Femur (tissue), 1 donor: Measurements from ENCODE around the gene CELA3B.
"Not testable (repeated sequence)": the region's sequence is repeated elsewhere in the genome, so short reads cannot be mapped to it uniquely, and the experiment has no call there.

Source experiments
- DNase-seq: peaks from one replicate; pipeline ENCODE4 v3.0.0-alpha.2; 2017

CELA3B gene

GRCh38 chr1:21944733-21945073, 32.1 kb upstream of the CELA3B start:
- DNase-seq, result no peak

DNA sequence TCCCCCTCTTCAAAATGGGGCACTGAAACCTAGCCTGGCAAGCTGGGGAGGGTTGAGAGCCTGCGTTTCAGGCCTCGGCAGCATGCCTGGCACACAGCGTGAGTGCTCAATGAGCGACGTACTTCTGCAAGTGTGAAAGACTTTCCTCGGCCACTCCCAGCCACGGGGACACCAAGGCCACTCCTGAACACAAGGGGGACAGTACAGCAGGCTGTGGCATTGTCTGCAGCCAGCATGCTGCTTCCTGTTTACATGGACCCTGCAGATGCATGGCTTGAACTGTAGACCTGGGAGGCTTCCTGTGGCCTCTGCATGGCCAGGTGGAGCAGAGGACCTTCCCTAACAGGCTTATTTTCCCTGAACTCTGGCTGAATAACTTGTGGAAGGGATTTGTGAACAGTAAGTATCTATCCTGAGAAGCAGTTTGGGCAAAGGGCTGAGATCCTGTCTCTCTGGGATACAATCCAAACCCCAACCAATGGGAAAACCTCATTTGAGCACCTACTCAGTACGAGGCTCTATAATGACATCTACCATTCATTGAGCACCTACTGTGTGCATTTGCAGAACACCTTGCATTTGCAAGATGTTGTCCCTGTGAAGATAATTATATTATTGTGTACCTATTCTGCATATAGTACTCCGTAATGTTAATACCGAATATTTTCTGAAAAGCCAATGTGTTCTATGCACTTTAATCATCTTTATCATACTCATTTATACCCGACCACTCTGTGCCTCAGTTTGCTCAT, 29.8 kb upstream of the CELA3B start:
- DNase-seq, result no peak

GRCh38 chr1:21950734-21951133, 26.1 kb upstream of the CELA3B start:
- DNase-seq, result no peak

GRCh38 chr1:21951226-21951870, 25.5 kb upstream of the CELA3B start:
- no peak for DNase-seq

GRCh38 chr1:21952786-21953520, 23.9 kb upstream of the CELA3B start:
- no peak for DNase-seq

DNA sequence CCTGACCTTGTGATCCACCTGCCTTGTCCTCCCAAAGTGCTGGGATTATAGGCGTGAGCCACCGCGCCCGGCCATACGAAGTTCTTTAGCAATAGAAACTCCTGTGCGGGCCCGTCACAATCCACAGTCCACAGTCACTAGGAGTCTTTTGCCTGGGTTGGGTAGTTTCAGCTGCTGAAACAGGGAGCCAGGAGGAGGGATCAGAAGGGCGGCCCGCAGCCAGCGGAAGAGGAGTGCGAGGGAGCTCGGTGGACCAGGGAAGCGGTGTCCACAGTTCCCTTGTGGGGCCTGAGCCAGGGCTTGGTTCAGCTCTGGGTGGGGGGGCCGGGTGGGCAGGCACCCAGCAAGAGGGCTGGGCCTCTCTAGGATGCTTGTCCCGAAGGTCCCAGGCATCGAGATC, 21.8 kb upstream of the CELA3B start:
- DNase-seq, result peak; percentile 58

- DNase-seq, result no peak
Observed at GRCh38 chr1:21955501-21956281, 21.1 kb upstream of the CELA3B start.

GRCh38 chr1:21956720-21957552, 19.9 kb upstream of the CELA3B start:
- DNase-seq, result no peak

DNA sequence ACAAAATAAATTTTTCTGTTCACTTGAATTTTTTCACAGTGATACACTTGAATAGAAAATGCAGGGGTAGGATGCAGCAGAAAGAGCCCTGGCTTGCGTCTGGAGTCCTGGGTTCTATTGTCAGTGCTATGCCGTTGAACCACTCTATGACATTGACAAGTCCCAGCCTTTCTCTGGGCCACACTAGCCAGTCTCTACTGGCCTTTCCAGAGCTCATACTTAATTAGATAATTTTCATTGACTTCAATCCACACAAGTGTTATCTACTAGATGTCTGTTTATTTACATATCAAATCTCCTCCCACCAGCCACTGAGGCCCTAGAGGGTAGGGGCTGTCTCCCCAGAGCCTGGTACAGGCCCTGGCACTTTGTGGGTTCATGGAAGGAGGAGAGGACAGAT, 15.5 kb upstream of the CELA3B start:
- DNase-seq, result no peak

DNA sequence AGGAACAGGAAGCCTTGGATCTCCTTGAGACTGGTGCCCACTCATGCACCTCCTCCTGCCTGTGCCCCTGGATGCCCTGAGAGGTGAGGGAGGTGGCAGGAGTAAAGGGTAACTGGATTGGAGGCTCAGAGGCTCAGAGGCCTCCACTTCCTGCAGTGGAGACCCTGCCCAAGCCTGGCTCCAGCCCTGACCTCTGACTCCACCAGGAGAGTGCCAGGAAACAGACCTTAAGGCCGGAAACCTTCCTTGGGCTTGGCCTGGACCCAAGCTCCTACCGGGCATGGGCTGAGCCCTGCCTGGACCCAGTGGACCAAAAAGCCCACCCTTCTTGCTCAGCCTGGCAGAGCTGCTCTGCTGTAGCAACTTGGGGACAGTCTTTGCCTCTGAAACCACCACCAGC, 15.0 kb upstream of the CELA3B start:
- no peak for DNase-seq

DNA sequence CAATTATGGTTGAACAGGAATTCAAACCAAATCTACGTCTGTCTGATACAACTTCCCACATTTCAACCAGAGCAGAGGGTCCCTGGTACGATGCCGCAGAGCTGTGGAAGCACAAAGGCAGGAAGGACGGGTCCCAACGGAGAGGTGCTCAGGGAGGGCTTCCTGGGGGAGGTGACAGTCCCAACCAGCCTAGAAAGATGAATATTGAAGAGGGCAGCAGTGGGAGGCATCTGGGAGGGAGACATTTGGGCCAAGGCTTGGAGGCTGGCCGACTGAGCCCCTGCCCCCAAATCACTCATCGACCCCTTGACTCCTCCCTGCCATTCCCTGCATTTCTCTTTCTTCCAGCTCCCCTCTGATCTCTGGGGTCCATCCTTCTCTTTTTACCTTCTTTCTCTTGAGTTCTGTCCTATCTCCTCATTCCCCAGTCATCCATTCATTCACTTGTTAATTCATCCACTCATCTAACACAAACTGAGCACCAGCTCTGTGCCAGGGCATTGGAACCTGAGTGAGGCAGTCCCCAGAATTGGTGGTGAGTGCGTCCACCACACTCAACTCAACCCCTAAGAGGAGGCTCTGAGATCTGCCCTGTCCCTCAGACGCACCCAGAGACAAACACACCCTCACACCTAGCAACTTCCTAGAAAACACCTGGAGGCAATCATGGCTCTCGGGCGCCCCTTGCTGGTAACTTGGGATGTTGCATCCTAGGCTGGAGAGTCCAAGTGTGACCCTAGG, 13.2 kb upstream of the CELA3B start:
- peak; percentile 86 for DNase-seq

- no peak for DNase-seq
Observed at GRCh38 chr1:21966247-21967000, 10.4 kb upstream of the CELA3B start.

- not testable (repeated sequence) for DNase-seq
Observed at GRCh38 chr1:21967216-21967615, 9.6 kb upstream of the CELA3B start.

GRCh38 chr1:21969066-21969465, 7.8 kb upstream of the CELA3B start:
- not testable (repeated sequence) for DNase-seq

- DNase-seq, result not testable (repeated sequence)
Observed at GRCh38 chr1:21970523-21970922, 6.3 kb upstream of the CELA3B start.

DNA sequence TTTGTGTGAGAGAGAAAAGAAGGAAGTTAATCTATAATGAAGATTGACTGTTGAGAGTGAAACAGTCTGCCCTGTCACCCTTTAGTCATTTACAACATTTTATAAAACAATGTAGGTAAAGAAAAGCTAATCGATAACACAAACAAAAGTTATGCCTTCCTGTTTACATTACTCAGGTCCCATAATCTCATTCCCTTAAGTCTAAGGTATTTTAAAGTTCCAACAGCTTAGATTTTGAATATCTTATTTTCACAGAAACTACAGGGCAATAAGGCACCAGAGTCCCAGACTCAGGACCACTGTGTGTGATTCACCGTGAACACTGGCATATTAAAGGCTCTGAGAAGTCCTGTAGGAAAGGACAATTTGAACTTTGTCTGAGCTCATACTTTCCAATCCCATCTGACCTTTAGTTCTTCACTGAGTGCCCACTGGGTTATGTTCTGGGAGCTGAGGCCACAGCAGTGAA, 3.8 kb upstream of the CELA3B start:
- DNase-seq, result not testable (repeated sequence)

DNA sequence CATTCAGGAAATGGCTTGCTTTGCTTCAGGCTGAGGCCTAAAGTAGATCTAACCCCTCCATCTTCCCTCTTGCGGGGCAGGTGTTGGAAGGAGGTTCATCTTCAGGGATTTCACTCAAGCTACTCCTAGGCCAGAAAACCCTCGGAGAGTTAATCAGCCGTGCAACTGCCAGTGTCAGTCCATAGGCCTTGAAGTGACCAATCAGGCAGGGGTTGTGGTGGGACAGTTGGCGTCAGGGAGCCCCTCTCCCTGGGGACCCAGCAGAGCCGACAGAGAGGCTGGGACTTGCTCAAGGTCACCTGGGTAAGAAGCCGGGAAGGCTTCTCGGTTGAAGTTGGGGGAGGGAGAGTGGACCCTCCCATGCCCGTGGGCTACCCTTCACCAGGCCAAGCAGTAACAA, 2.9 kb upstream of the CELA3B start:
- not testable (repeated sequence) for DNase-seq

DNA sequence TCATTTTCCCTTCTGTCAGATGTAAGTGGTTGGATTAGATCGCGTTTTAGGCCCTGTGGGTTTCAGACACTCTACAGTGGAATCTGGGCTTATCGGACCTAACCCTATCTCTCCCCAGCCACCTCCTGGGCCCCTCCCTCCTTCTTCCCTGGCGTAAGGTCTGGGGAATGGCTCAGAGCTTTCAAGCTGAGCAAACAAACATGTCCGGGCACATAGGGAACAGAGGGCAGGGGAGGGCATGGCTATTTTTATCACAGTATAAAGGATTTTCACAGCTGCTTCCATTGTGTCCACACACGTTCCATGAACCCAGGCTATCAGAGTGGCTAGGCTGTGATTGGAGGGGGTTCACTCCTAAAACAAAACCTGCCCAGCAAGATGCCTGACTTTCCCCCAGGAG, 2.1 kb upstream of the CELA3B start:
- not testable (repeated sequence) for DNase-seq

DNA sequence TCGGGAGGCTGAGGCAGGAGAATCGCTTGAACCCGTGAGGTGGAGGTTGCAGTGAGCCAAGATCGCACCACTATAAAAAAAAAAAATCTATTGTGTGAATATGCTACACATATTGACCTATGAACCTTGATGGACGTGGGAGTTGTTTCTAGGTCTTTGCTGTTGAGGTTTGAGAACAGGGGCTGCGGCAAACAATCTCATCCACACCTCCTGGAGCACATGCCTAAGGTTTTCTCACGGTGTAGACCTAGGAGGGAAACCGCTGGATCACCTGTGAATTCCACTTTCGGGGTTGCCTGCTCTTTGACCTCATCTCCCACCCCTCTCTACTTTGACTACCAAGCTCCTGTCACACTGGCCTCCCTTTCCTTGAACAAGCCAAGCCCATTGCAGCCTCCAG, 1.5 kb upstream of the CELA3B start:
- DNase-seq, result not testable (repeated sequence)

DNA sequence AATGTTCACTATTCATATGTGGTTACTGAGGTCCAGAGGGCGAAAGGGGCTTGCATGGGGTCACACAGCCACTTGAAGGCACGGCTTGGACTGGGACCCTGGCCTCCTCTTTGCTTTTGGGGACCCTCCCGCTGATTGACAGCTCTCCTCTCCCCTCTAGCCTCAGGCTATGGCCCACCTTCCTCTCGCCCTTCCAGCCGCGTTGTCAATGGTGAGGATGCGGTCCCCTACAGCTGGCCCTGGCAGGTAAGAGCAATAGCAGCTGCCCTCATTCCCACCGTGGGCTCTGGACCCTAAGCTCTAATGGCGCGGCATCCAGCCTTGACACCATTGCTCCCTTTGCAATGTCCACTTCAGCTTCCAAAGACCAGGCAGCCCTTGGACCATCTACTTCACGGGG, 1.4 kb downstream of the CELA3B start:
- DNase-seq, result not testable (repeated sequence)
